MM.1S (cell line): Measurements from ENCODE around the gene SMC1B.
"Not testable (repeated sequence)": the region's sequence is repeated elsewhere in the genome, so short reads cannot be mapped to it uniquely, and the experiment has no call there.

Experiments
- DNase-seq: peaks from one replicate; pipeline ENCODE4 v3.0.0-alpha.2; 2015
- H2AFZ ChIP-seq: fragments of 300-600 bp; sonication (generic); 2 replicates; pipeline ENCODE4 v1.6.0; 2016; ENCODE audit warnings: antibody characterized with exemption, low read length
- H3F3A ChIP-seq: fragments of 300-600 bp; sonication (generic); 2 replicates; pipeline ENCODE4 v1.6.1; 2016; ENCODE audit warnings: mild to moderate bottlenecking, antibody characterized with exemption, low read length, moderate library complexity, mixed read lengths; ENCODE audit not compliant: insufficient read depth
- H3K27ac ChIP-seq: fragments of 300-600 bp; sonication (generic); 2 replicates; pipeline ENCODE4 v1.5.1; 2016; ENCODE audit warnings: mild to moderate bottlenecking, low read length
- H3K27me3 ChIP-seq: fragments of 300-600 bp; sonication (generic); replicated peaks from 2 replicates; pipeline ENCODE4 v1.6.0; 2016; ENCODE audit warnings: low read length; ENCODE audit not compliant: insufficient read depth
- H3K36me3 ChIP-seq: fragments of 300-600 bp; sonication (generic); replicated peaks from 2 replicates; pipeline ENCODE4 v1.6.1; 2016; ENCODE audit warnings: mild to moderate bottlenecking, low read length, mixed read lengths; ENCODE audit not compliant: insufficient read depth
- H3K4me1 ChIP-seq: fragments of 300-600 bp; sonication (generic); 2 replicates; pipeline ENCODE4 v1.6.1; 2016; ENCODE audit warnings: low read length, mixed read lengths
- H3K4me2 ChIP-seq: fragments of 300-600 bp; sonication (generic); 2 replicates; pipeline ENCODE4 v1.6.0; 2016; ENCODE audit warnings: low read depth, low read length
- H3K4me3 ChIP-seq: fragments of 300-600 bp; sonication (generic); 2 replicates; pipeline ENCODE4 v1.5.1; 2016; ENCODE audit warnings: low read length, mixed read lengths
- H3K79me2 ChIP-seq: fragments of 300-600 bp; sonication (generic); 2 replicates; pipeline ENCODE4 v1.6.1; 2016; ENCODE audit warnings: mixed run types, low read length, mixed read lengths
- H3K9ac ChIP-seq: fragments of 300-600 bp; sonication (generic); 2 replicates; pipeline ENCODE4 v1.6.1; 2016; ENCODE audit warnings: low read length, mixed read lengths
- H3K9me2 ChIP-seq: fragments of 300-600 bp; sonication (generic); replicated peaks from 2 replicates; pipeline ENCODE4 v1.6.1; 2016; ENCODE audit warnings: mild to moderate bottlenecking, low read length, mixed read lengths; ENCODE audit not compliant: insufficient read depth
- H3K9me3 ChIP-seq: fragments of 300-600 bp; sonication (generic); replicated peaks from 2 replicates; pipeline ENCODE4 v1.6.1; 2016; ENCODE audit warnings: mild to moderate bottlenecking, low read length, mixed read lengths; ENCODE audit not compliant: insufficient read depth
- H4K20me1 ChIP-seq: fragments of 300-600 bp; sonication (generic); 2 replicates; pipeline ENCODE4 v1.6.1; 2016; ENCODE audit warnings: mild to moderate bottlenecking, low read length, moderate library complexity, mixed read lengths; ENCODE audit not compliant: insufficient read depth
- EZH2 ChIP-seq: fragments of 300-600 bp; sonication (generic); optimal IDR thresholded peaks from 2 replicates; pipeline ENCODE3; 2017; ENCODE audit warnings: low read depth, mild to moderate bottlenecking, antibody characterized with exemption, low read length, mixed read lengths
- EZH2phosphoT487 ChIP-seq: fragments of 300-600 bp; sonication (generic); IDR thresholded peaks from 2 replicates; pipeline ENCODE4 v1.6.1; 2018; ENCODE audit warnings: antibody characterized with exemption, low read length
- TF ChIP-seq, protein P1 (sequence below): fragments of 300-600 bp; sonication (generic); IDR thresholded peaks from 2 replicates; pipeline ENCODE4 v1.5.1; 2016; ENCODE audit warnings: antibody characterized with exemption, low read length, mixed read lengths

SMC1B gene

GRCh38 chr22:45438336-45438735 lies 24.9 kb upstream of the SMC1B start:
- H3K4me3 ChIP-seq, result no peak overlapping the region
- no peak overlapping the region for H2AFZ ChIP-seq
- no peak for DNase-seq

DNA sequence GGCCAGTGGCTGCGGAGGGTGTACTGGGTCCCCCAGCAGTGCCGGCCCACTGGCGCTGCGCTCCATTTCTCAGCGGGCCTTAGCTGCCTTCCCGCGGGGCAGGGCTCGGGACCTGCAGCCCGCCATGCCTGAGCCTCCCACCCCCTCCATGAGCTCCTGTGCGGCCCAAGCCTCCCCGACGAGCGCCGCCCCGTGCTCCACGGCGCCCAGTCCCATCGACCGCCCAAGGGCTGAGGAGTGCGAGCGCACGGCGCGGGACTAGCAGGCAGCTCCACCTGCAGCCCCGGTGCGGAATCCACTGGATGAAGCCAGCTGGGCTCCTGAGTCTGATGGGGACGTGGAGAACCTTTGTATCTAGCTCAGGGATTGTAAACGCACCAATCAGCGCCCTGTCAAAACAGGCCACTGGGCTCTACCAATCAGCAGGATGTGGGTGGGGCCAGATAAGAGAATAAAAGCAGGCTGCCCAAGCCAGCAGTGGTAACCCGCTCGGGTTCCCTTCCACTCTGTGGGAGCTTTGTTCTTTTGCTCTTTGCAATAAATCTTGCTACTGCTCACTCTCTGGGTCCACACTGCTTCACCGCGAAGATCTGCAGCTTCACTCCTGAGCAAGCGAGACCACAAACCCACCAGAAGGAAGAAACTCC lies 23.6 kb upstream of the SMC1B start:
- H3K9ac ChIP-seq, H2AFZ ChIP-seq, H3K27me3 ChIP-seq, H3K79me2 ChIP-seq, H3F3A ChIP-seq, H3K27ac ChIP-seq, H3K4me2 ChIP-seq, H3K36me3 ChIP-seq, DNase-seq, H3K4me1 ChIP-seq, H3K9me3 ChIP-seq, H4K20me1 ChIP-seq, H3K4me3 ChIP-seq, H3K9me2 ChIP-seq: not testable (repeated sequence)

More at GRCh38 chr22:45438336-45438735, 24.9 kb upstream of the SMC1B start:
- no peaks in the 10 kb centered on the region for H3F3A ChIP-seq
- TF ChIP-seq EZH2, result no peak
- TF ChIP-seq, protein P1, sequence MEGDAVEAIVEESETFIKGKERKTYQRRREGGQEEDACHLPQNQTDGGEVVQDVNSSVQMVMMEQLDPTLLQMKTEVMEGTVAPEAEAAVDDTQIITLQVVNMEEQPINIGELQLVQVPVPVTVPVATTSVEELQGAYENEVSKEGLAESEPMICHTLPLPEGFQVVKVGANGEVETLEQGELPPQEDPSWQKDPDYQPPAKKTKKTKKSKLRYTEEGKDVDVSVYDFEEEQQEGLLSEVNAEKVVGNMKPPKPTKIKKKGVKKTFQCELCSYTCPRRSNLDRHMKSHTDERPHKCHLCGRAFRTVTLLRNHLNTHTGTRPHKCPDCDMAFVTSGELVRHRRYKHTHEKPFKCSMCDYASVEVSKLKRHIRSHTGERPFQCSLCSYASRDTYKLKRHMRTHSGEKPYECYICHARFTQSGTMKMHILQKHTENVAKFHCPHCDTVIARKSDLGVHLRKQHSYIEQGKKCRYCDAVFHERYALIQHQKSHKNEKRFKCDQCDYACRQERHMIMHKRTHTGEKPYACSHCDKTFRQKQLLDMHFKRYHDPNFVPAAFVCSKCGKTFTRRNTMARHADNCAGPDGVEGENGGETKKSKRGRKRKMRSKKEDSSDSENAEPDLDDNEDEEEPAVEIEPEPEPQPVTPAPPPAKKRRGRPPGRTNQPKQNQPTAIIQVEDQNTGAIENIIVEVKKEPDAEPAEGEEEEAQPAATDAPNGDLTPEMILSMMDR, result no peak
- TF ChIP-seq EZH2phosphoT487, result no peak
- H3K36me3 ChIP-seq, result no peaks in the 10 kb centered on the region
- no peaks in the 10 kb centered on the region for H4K20me1 ChIP-seq
- no peak overlapping the region for H3K27ac ChIP-seq
- no peaks in the 10 kb centered on the region for H3K4me1 ChIP-seq
- no peak overlapping the region for H3K9ac ChIP-seq
- no peak overlapping the region for H3K4me2 ChIP-seq
- no peaks in the 10 kb centered on the region for H3K79me2 ChIP-seq
- H3K27me3 ChIP-seq, result no peaks in the 10 kb centered on the region
- H3K9me2 ChIP-seq, result no peaks in the 10 kb centered on the region
- no peaks in the 10 kb centered on the region for H3K9me3 ChIP-seq

GRCh38 chr22:45435544-45436139 lies 22.2 kb upstream of the SMC1B start:
- Histone ChIP-seq H3K9me3 (no peaks in the 10 kb centered on the region), H3K9ac (no peak overlapping the region), H3K27me3 (no peaks in the 10 kb centered on the region), H3K27ac (no peak overlapping the region), H3K4me3 (no peak overlapping the region), H3K4me1 (no peaks in the 10 kb centered on the region), H4K20me1 (no peaks in the 10 kb centered on the region), H3K36me3 (no peaks in the 10 kb centered on the region), H3F3A (no peaks in the 10 kb centered on the region), H3K79me2 (no peaks in the 10 kb centered on the region), H3K9me2 (no peaks in the 10 kb centered on the region), H2AFZ (no peak overlapping the region; the same call in 1 of the 2 replicates), H3K4me2 (no peak overlapping the region)
- TF ChIP-seq EZH2phosphoT487 (no peak), EZH2 (no peak)
- TF ChIP-seq, protein P1, result peak; percentile 91
- peak; percentile 73 for DNase-seq

GRCh38 chr22:45434981-45435380 lies 21.6 kb upstream of the SMC1B start:
- Histone ChIP-seq H3K4me2 (no peak overlapping the region), H3K9me2 (no peaks in the 10 kb centered on the region), H3K27ac (no peak overlapping the region), H4K20me1 (no peaks in the 10 kb centered on the region), H2AFZ (no peak overlapping the region), H3K79me2 (no peaks in the 10 kb centered on the region), H3K27me3 (no peaks in the 10 kb centered on the region), H3K9ac (no peak overlapping the region), H3K4me1 (no peaks in the 10 kb centered on the region), H3K36me3 (no peaks in the 10 kb centered on the region), H3K9me3 (no peaks in the 10 kb centered on the region), H3F3A (no peaks in the 10 kb centered on the region), H3K4me3 (no peak overlapping the region)
- no peak for TF ChIP-seq EZH2phosphoT487
- TF ChIP-seq, protein P1, result no peak
- no peak for TF ChIP-seq EZH2
- DNase-seq, result no peak
